Measurements from ENCODE around the gene VDAC1.

- TF ChIP-seq POLR2A (IDR thresholded peaks at IDR 0.05) = no peak
- no peak for TF ChIP-seq CTCF (IDR thresholded peaks at IDR 0.05)
Measured at GRCh38 chr5:134000091-134000511, 4.7 kb downstream of the VDAC1 start.
